Germinal center (tissue), 1 donor: ENCODE data around the gene MLLT11.

Experiments
- DNase-seq: peaks from one replicate; pipeline ENCODE4 v3.0.0; 2012; ENCODE audit warnings: mixed read lengths, low spot score

MLLT11 gene, protein sequence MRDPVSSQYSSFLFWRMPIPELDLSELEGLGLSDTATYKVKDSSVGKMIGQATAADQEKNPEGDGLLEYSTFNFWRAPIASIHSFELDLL

DNA sequence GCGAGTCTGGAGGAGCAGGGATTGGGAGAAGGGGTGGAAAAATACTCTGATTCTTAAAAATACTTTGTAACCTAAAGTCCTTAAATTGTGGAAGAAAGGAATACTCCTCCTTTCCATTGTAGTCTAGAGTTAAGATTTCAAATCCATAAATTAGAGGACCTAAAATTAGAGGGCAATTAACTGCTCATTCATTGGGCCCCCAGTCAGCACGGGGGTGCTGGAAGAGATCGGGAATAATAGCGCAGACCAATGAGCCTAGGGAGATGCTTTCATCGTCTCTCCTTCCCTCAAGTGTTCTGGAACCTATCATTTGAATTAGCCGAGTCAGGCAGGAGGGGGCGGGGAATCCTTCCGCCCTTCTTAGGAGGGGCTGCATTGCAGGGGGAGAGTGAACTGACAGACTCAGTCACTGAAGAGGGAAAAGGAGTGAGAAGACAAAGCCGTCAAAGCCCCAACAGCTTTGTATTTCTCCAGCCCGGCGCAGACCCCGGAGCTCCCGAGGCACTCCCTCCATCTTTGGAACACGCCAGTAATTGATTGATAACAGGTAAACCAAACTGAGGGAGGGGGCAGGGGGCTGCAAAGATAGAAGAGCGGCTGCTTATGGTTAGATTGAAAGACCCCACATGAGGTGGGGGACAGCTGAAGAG is at the start of gene MLLT11:
Gene MLLT11, plus strand, starts transcription at position 391 of the 650 bp plus-strand sequence. CDS start 6,828 bp downstream, outside the sequence.
- peak; percentile 30 for DNase-seq

DNA sequence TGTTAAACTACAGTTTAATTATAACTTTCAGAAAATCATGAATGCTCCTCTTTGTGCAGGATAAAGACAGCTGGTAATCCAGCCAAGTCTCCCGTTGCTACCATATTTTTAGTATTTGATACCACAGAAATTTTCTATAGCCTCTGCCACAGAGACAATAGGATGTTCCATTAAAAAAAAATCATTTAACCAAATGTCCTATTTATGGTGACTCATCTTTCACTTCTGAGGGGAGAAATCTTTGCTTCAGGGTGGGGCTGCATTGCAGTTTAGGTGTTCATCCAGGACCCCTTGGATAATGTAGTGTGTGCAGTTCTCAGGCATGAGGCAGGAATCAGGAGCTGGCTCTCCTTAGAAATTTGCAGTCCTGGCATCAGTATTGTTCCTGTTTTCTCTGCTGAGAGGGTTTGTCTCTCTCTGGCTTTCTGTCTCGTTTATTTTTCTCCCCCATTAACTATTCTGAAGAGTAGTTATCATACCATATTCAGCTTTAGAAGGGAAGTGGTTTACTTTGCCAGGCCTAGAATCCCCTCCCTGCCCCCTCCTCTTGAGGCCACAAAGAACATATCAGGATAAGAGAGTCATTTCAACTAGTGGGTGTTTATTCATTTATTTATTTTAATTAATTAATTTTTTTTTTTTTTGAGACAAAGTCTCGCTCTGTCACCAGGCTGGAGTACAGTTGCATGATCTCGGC is 48.9 kb upstream of the MLLT11 start:
- DNase-seq = no peak

DNA sequence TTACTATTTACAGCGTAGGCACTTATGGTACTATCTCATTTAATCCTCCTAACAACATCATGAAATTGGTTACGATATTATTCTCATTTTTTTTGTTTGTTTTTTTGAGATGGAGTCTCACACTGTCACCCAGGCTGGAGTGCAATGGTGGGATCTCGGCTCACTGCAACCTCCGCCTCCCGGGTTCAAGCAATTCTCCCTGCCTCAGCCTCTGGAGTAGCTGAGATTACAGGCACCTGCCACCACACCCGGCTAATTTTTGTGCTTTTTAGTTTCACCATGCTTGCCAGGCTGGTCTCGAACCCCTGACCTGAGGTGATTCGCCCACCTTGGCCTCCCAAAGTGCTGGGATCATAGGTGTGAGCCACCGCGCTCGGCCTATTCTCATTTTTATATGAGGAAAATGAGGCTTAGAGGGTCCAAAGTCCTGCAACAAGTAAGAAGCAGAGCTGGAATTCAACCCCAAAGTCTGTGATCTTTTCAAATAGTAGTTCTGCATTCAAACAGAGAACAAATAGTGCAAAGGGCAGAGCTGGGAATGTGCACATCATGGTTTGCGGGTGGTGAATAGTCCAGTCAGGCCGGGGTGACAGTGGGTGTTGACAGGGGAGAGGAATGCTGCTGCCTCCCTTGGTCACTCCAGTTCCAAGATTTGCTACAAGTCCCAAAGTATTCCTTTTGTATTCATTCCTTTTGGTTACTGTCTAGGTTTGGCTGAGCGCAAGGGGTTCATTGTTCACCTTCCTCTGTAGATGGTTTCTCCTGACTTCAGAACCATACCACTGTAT is 47.3 kb upstream of the MLLT11 start:
- no peak for DNase-seq

DNA sequence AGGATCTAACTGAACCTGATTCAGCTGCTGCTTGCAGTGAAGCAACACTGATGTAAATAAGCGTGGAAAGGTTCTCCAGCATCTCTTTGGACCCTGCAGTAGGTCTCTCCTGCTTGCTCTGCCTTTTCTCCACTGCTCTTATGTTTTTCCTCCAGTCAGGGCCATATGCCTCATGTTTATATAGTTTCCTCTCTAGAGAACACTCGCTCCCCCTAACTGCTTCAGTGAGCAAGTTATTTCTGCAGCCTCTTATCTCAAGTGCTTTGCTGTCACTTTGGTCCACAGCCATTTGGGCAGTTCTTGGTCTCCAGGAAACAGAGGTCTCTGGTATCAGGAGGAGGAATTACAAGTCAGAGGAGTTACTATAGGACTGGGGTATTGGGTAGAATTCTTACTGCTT is 46.7 kb upstream of the MLLT11 start:
- no peak for DNase-seq

DNA sequence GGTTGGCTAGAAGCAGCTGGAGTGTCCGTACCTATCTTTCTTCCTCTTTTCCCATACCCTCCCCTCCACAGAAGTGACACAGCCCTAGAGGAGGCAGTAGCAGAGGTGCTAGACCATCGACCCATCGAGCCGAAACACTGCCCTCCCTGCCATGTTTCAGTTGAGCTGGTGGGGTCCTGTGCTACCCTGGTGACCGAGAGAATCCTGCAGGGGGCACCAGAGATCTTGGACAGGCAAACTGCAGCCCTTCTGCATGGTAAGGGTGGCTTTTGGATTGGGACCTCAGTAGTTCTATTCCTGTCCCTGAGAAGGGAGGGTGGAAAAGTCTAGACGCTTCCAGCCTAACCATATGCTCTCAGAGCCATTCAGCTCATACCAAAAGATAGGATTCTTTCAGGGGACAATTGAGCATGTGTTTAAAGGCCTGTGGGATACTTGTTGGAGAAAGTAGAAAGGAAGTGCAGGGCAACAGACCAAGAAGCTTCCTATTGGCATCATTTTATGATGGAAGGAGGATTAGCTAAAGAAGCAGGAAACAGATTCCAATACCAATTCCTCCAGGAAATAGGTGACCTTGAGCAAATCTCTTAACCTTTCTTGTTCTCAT is 35.6 kb upstream of the MLLT11 start:
- peak; percentile 78 for DNase-seq

DNA sequence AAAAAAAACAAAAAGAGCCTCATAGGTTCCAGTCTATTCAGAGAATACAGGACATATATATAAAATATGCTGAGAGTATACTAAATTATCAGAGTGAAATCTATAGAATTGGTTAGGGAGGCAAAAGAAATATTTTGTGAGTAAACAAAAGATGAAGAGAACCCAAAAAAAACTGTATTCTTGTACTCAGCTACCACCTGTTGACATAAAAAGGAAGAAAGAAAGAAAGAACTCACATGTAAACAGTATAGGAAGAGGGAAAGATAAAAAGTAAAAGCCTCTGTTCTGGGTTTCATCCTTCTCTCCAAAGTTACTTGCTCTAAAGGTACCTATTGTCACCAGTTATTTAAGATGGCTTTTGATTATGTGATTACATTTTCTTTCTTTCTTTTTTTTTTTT is 33.7 kb upstream of the MLLT11 start:
- DNase-seq = no peak

DNA sequence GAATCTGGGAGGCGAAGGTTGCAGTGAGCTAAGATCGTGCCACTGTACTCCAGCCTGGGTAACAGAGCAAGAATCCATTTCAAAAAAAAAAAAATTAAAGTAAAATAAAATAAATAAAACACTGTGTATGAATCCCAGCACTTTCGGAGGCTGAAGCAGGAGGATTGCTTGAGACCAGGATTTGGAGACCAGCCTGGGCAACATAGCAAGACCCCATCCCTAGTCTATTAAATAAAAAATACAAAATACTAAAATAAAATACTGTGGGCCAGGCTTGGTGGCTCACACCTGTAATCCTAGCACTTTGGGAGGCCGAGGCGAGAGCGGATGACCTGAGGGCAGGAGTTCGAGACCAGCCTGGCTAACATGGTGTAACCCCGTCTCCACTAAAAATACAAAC is 28.0 kb upstream of the MLLT11 start:
- DNase-seq = no peak

DNA sequence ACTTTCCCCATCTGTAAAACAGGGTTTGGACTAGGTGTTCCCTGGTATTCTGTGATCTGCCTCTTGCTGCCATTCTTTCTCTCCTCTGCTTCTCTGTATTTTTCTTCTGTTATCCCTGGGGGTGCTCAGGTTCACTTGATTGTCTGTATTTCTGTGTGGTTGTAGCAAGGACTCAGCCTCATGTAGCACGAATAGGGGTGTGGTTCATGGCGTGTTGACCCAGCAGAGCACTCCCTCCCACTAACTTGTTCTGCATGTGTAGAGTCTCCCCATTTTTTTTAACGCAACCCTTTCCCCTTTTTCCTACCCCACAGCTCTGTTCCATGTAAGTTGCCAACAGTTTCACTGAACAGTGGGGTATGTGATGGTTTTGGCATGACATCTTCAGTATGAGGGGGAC is 25.0 kb upstream of the MLLT11 start:
- no peak for DNase-seq

DNA sequence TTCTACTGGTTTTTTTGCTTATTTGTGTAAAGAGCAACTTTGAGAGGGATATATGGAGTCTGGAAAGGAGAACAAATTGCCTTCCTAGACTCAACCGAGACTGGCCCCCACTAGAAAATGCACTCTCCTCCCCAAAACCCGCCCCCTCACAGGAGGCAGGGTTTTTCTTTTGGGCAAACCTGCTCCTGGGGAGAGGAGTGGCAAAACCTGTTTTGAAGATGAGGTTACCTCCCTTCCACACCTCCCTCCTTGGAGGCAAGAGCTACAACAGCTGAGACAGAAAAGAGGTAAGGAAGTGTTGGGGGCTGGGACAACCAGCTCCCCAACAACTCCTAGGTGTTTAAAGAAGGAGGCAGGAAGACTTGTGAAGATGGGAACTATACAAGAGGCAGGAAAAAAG is 23.8 kb upstream of the MLLT11 start, which contains the start of gene BNIPL:
Gene BNIPL, plus strand, starts transcription at position 231 of the 400 bp plus-strand sequence. Its CDS starts 140 bp downstream, at position 371.
- no peak for DNase-seq

DNA sequence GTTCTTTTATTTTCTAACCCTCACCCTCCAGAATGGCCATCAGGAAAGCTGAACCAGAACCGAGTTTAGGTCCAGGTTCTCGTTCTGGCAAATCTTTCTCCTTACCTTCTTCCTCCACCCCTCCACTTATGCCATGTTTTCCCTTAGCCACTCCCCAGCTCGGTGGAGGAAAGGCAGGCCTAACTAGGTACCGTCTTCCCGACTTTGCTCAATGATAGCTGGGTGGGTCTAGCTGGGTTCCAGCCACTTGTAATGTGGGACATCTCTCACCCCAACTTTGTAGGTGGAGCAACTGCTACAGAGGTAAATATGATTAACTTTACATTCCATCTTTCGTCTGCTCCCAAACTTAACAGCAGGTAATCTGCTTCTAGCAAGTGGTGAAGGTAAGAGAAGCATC is 23.2 kb upstream of the MLLT11 start:
- no peak for DNase-seq

DNA sequence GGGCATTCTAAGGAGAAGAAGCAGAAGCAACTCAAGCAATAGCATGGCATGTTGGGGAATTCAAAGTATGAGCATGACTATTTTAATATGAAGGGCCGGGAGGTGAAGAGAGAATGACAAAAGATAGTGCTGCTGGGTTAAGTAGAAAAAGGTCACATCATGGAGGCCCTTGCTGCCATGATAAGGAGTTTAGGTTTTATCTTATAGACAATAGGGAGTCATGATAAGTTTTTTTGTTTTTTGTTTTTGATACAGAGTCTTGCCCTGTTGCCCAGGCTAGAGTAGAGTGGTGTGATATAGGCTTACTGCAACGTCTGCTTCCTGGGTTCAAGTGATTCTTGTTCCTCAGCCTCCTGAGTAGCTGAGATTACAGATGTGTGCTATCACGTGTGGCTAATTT is 20.7 kb upstream of the MLLT11 start:
- no peak for DNase-seq

DNA sequence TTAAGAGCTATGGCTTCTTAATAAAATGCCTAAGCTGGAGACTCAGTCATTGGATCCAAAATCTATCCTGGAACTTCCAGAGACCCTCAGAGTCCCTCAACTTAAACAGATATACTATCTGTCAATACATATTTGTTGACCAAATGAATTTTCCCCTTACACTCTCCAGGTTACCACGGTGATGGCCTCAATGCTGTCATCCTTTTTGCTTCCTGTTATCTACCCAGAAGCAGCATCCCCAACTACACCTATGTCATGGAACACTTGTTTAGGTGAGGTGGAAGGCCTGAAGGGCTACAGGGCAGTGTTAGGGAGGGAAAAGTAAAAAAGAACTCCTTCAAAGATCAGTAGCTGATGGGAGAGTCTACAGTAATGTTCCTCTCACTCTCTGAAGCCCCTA is 17.0 kb upstream of the MLLT11 start:
- DNase-seq = no peak

DNA sequence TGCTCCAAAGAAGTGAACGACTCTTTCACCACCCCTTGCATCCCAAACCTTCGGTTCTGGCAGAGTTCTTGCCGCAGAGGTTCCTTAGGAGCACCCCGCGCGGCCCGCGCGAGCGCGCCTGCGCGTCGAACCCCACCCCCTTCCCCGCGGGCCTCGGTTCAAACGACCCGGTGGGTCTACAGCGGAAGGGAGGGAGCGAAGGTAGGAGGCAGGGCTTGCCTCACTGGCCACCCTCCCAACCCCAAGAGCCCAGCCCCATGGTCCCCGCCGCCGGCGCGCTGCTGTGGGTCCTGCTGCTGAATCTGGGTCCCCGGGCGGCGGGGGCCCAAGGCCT is 12.6 kb upstream of the MLLT11 start, which contains the start of gene C1orf56:
Gene C1orf56, plus strand, starts transcription at position 161 of the 334 bp plus-strand sequence. Its CDS starts 97 bp downstream, at position 258.
- DNase-seq = peak; percentile 88

DNA sequence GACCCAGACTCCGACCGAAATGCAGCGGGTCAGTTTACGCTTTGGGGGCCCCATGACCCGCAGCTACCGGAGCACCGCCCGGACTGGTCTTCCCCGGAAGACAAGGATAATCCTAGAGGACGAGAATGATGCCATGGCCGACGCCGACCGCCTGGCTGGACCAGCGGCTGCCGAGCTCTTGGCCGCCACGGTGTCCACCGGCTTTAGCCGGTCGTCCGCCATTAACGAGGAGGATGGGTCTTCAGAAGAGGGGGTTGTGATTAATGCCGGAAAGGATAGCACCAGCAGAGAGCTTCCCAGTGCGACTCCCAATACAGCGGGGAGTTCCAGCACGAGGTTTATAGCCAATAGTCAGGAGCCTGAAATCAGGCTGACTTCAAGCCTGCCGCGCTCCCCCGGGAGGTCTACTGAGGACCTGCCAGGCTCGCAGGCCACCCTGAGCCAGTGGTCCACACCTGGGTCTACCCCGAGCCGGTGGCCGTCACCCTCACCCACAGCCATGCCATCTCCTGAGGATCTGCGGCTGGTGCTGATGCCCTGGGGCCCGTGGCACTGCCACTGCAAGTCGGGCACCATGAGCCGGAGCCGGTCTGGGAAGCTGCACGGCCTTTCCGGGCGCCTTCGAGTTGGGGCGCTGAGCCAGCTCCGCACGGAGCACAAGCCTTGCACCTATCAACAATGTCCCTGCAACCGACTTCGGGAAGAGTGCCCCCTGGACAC is 12.1 kb upstream of the MLLT11 start:
- DNase-seq = peak; percentile 84

DNA sequence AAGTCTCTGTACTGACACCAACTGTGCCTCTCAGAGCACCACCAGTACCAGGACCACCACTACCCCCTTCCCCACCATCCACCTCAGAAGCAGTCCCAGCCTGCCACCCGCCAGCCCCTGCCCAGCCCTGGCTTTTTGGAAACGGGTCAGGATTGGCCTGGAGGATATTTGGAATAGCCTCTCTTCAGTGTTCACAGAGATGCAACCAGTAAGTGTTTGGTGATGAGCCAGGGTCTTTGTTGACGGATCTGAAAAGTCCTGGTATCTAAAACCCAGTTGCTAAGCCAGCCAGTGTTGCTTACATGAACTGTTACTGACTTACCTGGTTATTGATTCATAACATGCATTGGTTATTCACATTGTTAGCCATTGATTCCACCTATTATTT is 11.6 kb upstream of the MLLT11 start:
- no peak for DNase-seq

DNA sequence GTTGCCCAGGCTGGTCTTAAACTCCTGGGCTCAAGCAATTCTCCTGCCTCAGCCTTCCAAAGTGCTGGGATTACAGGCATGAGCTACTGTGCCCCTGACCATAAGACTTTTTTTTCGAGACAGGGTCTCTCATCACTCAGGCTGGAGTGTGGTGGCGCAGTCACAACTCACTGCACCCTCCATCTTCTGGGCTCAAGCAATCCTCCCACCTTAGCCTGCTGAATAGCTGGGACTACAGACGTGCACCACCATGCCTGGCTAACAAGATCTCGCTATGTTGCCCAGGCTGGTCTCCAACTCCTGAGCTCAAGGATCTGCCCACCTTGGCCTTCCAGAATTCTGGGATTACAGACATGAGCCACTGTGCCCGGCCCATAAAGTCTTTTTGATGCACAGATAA is 10.7 kb upstream of the MLLT11 start:
- no peak for DNase-seq

DNA sequence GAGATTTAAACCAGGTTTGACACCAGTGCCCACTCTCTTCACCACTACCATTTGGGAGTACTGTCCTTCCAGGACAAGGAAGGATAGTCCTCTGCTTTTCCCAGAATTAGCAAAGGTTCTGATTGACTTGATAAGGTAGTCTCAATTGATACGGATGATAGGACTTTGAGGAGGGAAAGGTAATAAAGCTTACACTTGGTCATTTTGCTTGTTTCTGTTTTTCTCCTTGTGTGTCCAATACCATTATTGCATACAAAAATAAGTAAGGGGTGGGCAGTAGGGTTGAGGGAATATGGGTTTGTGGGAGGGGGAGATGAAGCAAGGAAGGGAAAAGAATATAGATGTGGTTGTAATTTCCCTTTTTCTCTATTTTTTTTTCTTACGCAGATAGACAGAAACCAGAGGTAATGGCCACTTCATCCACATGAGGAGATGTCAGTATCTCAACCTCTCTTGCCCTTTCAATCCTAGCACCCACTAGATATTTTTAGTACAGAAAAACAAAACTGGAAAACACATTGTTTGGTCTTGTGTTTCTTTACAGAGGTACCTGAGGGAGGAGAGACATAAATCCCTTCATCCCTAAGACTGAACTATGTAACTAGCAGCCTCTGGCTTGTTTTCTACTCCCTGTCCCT is 10.0 kb upstream of the MLLT11 start:
- DNase-seq = no peak

DNA sequence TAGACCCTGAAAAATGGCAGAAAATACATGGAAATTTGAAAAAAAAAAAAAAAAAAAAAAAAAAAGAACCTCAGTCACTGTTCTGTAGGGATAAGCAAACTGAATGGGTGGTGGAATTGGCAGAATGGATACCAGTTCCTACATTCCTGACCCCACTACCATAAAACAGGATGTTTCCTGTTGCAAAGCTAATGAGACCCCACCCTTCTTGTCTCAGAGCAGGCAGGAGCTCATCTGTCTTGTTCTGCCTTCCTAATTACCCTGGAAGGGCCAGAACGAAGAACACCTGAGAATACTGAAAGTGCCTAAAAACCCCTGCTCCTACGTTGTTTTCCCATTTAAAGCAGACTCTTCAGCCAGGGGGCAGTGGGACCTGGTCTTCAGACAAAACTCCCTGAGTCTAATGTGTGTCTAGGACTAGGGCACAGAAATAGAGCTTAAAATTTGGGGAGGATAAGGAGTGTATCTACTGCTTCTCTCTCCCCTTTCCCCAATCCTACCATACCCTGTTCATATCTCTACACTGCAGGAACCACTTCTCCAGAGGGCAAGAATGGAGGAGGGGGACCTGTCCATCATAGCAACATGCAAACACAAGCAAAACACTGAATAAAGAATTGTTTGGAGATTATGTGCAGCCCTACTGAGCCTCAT is 8.7 kb upstream of the MLLT11 start:
- no peak for DNase-seq

DNA sequence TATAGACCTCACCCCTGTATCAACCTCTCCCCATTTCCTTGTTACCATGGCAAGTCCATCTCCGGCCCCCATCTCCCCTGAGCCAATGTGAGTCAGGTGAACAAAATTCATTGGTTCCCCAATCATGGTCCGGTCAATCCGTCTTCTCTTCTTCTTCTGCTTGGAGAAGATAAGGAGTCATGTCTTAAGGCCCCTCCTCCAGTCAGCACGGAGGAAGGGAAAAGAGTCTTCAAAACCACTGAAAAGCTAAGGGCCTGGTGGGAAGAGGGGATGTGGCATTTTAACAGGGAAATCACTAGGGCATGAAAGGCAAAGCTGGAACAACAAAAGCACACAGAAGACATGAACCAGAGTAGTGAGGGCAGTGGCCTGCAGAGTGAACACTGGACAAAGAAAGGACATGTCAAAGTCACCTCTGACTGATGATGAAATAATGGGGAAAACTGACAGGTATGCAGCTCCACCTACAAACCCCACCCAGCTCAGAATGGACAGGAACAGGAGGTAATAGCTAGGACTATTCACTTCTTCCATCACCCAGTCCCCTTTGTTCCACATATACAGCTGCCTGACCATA is 5.1 kb upstream of the MLLT11 start:
- DNase-seq = no peak

DNA sequence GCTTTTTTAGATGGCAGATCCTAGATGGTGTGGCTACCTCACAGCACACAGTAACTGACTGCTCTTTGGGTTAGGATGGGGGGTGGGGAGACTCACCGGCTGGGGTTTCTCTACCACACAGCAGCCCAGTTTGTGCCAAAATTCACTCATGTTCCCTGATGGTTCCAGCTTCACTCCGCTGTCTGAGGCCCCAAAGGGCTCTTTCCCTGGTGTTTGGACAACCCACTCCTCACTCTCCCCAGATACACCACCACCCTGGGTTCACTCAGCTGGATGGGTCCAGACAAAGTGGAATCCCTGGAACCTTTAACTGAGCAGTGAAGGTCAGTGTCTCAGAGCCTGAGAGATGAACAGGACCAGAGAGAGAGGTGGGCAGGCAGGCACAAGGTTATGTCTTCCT is 4.6 kb upstream of the MLLT11 start:
- DNase-seq = no peak
